ENCODE measurements around the gene TRIM44. TPM values are rescaled to one million over a fixed set of nuclear protein-coding genes. Genes with fewer than 3 reads are reported as not detected.

TRIM44 gene
- total RNA-seq, 1 donor from 2014 or later = 68.7 TPM

DNA sequence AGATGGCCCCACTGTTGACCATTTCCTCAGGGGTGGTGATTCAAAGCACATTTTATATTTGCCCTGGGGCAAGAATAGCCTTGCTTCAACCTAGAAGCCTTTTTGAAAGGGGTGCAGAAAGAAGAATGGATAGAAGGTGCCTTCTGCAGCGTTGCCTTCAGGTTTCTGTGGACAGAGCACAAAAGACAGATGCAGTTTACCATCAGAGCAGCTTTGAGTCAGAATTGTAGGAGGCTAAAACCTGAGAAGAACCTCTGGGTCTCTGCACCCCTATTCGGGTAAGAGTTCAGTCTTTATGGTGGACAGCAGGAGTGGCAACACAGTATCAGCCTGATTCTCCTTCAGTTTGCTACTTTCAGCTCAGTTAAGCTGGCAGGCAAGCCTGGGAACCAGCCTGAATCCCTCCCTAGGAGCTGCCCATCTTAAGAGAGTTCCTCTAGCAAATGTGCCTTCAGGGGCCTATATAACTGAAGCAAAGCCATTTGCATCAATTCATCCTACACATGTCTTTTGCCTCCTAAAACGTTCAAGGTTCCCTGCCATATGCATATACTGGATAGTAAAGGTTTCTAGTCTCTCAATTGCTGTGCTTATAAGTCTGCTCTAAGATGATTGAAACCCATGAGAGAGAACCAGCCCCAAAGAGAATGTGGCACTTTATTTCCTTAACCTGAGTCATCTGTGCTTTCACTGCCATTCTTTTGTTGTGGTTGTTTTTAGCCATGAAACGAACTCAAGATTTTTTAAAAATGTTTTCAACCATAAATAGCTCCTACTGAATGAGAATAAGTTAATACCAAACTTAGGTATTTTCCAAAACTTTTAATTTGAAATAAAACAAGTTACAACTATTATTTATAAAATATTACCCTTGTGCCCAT lies 123.0 kb downstream of the TRIM44 start:
- no peak for DNase-seq (ENCODE audit: low spot score)
- H3K4me3 Mint-ChIP-seq (ENCODE audit: unreplicated experiment) = no peak overlapping the region
- H3K9me3 Mint-ChIP-seq (ENCODE audit: low read depth) = no peaks in the 10 kb centered on the region
- peak overlapping the region; percentile 89 for H3K27ac Mint-ChIP-seq (ENCODE audit: unreplicated experiment)
- TF ChIP-seq, protein P1, sequence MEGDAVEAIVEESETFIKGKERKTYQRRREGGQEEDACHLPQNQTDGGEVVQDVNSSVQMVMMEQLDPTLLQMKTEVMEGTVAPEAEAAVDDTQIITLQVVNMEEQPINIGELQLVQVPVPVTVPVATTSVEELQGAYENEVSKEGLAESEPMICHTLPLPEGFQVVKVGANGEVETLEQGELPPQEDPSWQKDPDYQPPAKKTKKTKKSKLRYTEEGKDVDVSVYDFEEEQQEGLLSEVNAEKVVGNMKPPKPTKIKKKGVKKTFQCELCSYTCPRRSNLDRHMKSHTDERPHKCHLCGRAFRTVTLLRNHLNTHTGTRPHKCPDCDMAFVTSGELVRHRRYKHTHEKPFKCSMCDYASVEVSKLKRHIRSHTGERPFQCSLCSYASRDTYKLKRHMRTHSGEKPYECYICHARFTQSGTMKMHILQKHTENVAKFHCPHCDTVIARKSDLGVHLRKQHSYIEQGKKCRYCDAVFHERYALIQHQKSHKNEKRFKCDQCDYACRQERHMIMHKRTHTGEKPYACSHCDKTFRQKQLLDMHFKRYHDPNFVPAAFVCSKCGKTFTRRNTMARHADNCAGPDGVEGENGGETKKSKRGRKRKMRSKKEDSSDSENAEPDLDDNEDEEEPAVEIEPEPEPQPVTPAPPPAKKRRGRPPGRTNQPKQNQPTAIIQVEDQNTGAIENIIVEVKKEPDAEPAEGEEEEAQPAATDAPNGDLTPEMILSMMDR (IDR thresholded peaks at IDR 0.05) = no peak
- H3K4me1 Mint-ChIP-seq (ENCODE audit: low read depth) = peaks cover 57% of the 10 kb centered on the region
- no peaks in the 10 kb centered on the region for H3K27me3 Mint-ChIP-seq (ENCODE audit: low read depth)
- H3K36me3 Mint-ChIP-seq (ENCODE audit: low read depth) = no peaks in the 10 kb centered on the region

- no peaks in the 10 kb centered on the region for H3K9me3 Mint-ChIP-seq (ENCODE audit: low read depth)
- no peak for DNase-seq (ENCODE audit: low spot score)
- H3K36me3 Mint-ChIP-seq (ENCODE audit: low read depth) = no peaks in the 10 kb centered on the region
- TF ChIP-seq, protein P1 (IDR thresholded peaks at IDR 0.05) = no peak
- peak overlapping the region; percentile 89 for H3K27ac Mint-ChIP-seq (ENCODE audit: unreplicated experiment)
- H3K4me3 Mint-ChIP-seq (ENCODE audit: unreplicated experiment) = no peak overlapping the region
- H3K27me3 Mint-ChIP-seq (ENCODE audit: low read depth) = no peaks in the 10 kb centered on the region
- peaks cover 54% of the 10 kb centered on the region for H3K4me1 Mint-ChIP-seq (ENCODE audit: low read depth)
These were observed 123.6 kb downstream of the TRIM44 start for GRCh38 chr11:35786188-35786587.

GRCh38 chr11:35787013-35787504 lies 124.5 kb downstream of the TRIM44 start:
- H3K4me3 Mint-ChIP-seq (ENCODE audit: unreplicated experiment) = no peak overlapping the region
- no peak for DNase-seq (ENCODE audit: low spot score)
- peaks cover 52% of the 10 kb centered on the region for H3K4me1 Mint-ChIP-seq (ENCODE audit: low read depth)
- H3K27ac Mint-ChIP-seq (ENCODE audit: unreplicated experiment) = peak overlapping the region; percentile 89
- TF ChIP-seq, protein P1 (IDR thresholded peaks at IDR 0.05) = no peak
- no peaks in the 10 kb centered on the region for H3K27me3 Mint-ChIP-seq (ENCODE audit: low read depth)
- peaks cover 2% of the 10 kb centered on the region for H3K36me3 Mint-ChIP-seq (ENCODE audit: low read depth)
- H3K9me3 Mint-ChIP-seq (ENCODE audit: low read depth) = no peaks in the 10 kb centered on the region

DNA sequence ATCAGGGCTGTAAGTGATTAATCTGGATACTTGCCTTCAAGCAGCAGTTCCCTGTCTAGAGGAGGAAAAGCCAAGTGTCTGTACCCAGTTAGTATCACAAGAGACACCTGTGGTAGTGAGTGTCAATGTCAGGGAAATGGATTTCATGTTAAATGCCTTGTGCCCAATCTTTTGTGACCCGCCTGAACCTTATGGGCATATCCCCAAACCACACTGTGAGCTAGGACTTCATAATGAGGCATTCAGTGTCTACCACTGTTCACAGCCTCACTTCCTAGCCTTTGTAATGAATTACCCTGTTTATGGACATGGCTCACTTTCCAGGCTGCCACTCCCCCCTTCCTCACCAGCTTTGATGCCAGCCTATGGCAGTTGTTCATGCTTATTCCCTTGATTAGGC lies 125.1 kb downstream of the TRIM44 start:
- Mint-ChIP-seq H3K4me3 (ENCODE audit: unreplicated experiment) (no peak overlapping the region), H3K27me3 (ENCODE audit: low read depth) (no peaks in the 10 kb centered on the region), H3K9me3 (ENCODE audit: low read depth) (no peaks in the 10 kb centered on the region), H3K36me3 (ENCODE audit: low read depth) (peaks cover 2% of the 10 kb centered on the region), H3K27ac (ENCODE audit: unreplicated experiment) (peak overlapping the region; percentile 89), H3K4me1 (ENCODE audit: low read depth) (peaks cover 54% of the 10 kb centered on the region)
- DNase-seq (ENCODE audit: low spot score) = no peak
- TF ChIP-seq, protein P1 (IDR thresholded peaks at IDR 0.05) = no peak

GRCh38 chr11:35791088-35791958 lies 128.7 kb downstream of the TRIM44 start:
- Mint-ChIP-seq H3K4me1 (ENCODE audit: low read depth) (peaks cover 61% of the 10 kb centered on the region), H3K9me3 (ENCODE audit: low read depth) (no peaks in the 10 kb centered on the region), H3K4me3 (ENCODE audit: unreplicated experiment) (no peak overlapping the region), H3K27ac (ENCODE audit: unreplicated experiment) (no peak overlapping the region), H3K36me3 (ENCODE audit: low read depth) (peaks cover 2% of the 10 kb centered on the region), H3K27me3 (ENCODE audit: low read depth) (no peaks in the 10 kb centered on the region)
- TF ChIP-seq, protein P1 (IDR thresholded peaks at IDR 0.05) = no peak
- DNase-seq (ENCODE audit: low spot score) = no peak
